ENCODE measurements around the gene ABCD2.
"Not testable (repeated sequence)": the region's sequence is repeated elsewhere in the genome, so short reads cannot be mapped to it uniquely, and the experiment has no call there.

DNA sequence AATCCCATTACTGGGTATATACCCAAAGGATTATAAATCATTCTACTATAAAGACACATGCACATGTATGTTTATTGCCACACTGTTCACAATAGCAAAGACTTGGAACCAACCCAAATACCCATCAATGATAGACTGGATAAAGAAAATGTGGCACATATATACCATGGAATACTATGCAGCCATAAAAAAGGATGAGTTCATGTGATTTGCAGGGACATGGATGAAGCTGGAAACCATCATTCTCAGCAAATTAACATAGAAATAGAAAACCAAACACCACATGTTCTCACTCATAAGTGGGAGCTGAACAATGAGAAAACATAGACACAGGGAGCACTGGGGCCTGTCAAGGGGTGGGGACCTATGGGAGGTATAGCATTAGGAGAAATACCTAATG, 97.4 kb downstream of the ABCD2 start:
- TF ChIP-seq, protein P1, sequence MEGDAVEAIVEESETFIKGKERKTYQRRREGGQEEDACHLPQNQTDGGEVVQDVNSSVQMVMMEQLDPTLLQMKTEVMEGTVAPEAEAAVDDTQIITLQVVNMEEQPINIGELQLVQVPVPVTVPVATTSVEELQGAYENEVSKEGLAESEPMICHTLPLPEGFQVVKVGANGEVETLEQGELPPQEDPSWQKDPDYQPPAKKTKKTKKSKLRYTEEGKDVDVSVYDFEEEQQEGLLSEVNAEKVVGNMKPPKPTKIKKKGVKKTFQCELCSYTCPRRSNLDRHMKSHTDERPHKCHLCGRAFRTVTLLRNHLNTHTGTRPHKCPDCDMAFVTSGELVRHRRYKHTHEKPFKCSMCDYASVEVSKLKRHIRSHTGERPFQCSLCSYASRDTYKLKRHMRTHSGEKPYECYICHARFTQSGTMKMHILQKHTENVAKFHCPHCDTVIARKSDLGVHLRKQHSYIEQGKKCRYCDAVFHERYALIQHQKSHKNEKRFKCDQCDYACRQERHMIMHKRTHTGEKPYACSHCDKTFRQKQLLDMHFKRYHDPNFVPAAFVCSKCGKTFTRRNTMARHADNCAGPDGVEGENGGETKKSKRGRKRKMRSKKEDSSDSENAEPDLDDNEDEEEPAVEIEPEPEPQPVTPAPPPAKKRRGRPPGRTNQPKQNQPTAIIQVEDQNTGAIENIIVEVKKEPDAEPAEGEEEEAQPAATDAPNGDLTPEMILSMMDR (IDR thresholded peaks at IDR 0.05; ENCODE audit: low read length): not testable (repeated sequence)
- TF ChIP-seq EZH2 (IDR thresholded peaks at IDR 0.05; ENCODE audit: borderline replicate concordance, low read length): not testable (repeated sequence)

Measured in OCI-LY1 (cell line).